GM12878 (cell line): ENCODE measurements around the gene DSG4. TPM values are rescaled to one million over a fixed set of nuclear protein-coding genes. Genes with fewer than 3 reads are reported as not detected.

Source experiments
- ATAC-seq: fragments of 200-7000 bp; cut with Tn5 transposase; 3 replicates; pipeline ENCODE4 v1.9.1; 2020; ENCODE audit warnings: mild to moderate bottlenecking, moderate library complexity
- BruUV-seq: library from RNA; stranded (reverse); fragments of 400-500 nt; replicated peaks from 2 replicates; lab custom pipeline; 2021; lab: Mats Ljungman, UMichigan
- CTCF ChIA-PET: fragments of 300-600 bp; sonication (Branson Sonifier 250); formaldehyde crosslinking; extraction: SDS; loops from one replicate; lab custom pipeline; 2021; ENCODE audit warnings: inconsistent platforms; lab: Yijun Ruan, JAX
- POLR2A ChIA-PET: fragments of 350-600 bp; formaldehyde crosslinking; extraction: SDS; loops from one replicate; lab custom pipeline; 2021; ENCODE audit warnings: inconsistent platforms; lab: Charles Lee
- RAD21 ChIA-PET: fragments of 300-600 bp; sonication (Branson Sonifier 250); formaldehyde crosslinking; loops from one replicate; lab custom pipeline; 2023; ENCODE audit warnings: antibody characterized with exemption; ENCODE audit not compliant: unreplicated experiment; lab: Charles Lee
- SMC1A ChIA-PET: fragments of 300-600 bp; sonication (Branson Sonifier 250); formaldehyde crosslinking; loops from one replicate; lab custom pipeline; 2023; ENCODE audit not compliant: unreplicated experiment, uncharacterized antibody; lab: Charles Lee
- DNase-seq: peaks from one replicate; pipeline ENCODE4 v3.0.0-alpha.2; 2011; ENCODE audit warnings: low read depth, low spot score
- FAIRE-seq: peaks from 3 replicates; lab custom pipeline; 2011; peaks lifted over from hg19 to GRCh38; lab: Jason Lieb, UNC
- H2AFZ ChIP-seq: 2 replicates; pipeline ENCODE4 v1.6.0; 2011; ENCODE audit warnings: low read depth, low read length, control low read depth; ENCODE audit not compliant: control insufficient read depth
- H3K27ac ChIP-seq: 2 replicates; pipeline ENCODE4 v1.5.1; 2011; ENCODE audit warnings: control low read depth; ENCODE audit not compliant: control insufficient read depth, insufficient read depth
- H3K27me3 ChIP-seq, 2 experiments: replicated peaks in 1 of 2; 2 replicates each; pipeline versions ENCODE4 v1.6.0 to v1.6.1; 2011; ENCODE audit warnings: low read length in 1 of 2; ENCODE audit not compliant: control insufficient read depth in 2 of 2, insufficient read depth in 2 of 2
- H3K36me3 ChIP-seq, 2 experiments: 2 replicates each; pipeline ENCODE4 v1.5.1; 2011; ENCODE audit warnings: low read length in 1 of 2; ENCODE audit not compliant: control insufficient read depth in 2 of 2, insufficient read depth in 2 of 2
- H3K4me1 ChIP-seq: 2 replicates; pipeline ENCODE4 v1.6.1; 2011; ENCODE audit warnings: mild to moderate bottlenecking, low read length, moderate library complexity, mixed read lengths; ENCODE audit not compliant: control insufficient read depth, insufficient read depth
- H3K4me2 ChIP-seq: 2 replicates; pipeline ENCODE4 v1.6.0; 2011; ENCODE audit warnings: control low read depth; ENCODE audit not compliant: control insufficient read depth, insufficient read depth
- H3K4me3 ChIP-seq: fragments of 200-600 bp; sonication (generic); 2 replicates; pipeline ENCODE4 v1.5.1; 2016
- H3K79me2 ChIP-seq: 2 replicates; pipeline ENCODE4 v1.6.0; 2011; ENCODE audit warnings: low read length; ENCODE audit not compliant: control insufficient read depth, insufficient read depth
- H3K9ac ChIP-seq: 2 replicates; pipeline ENCODE4 v1.8.0; 2011; ENCODE audit warnings: low read length, control low read depth, mixed read lengths; ENCODE audit not compliant: control insufficient read depth, insufficient read depth
- H3K9me3 ChIP-seq: replicated peaks from 3 replicates; pipeline ENCODE4 v1.5.1; 2011; ENCODE audit warnings: mild to moderate bottlenecking, low read length; ENCODE audit not compliant: control insufficient read depth, insufficient read depth
- H4K20me1 ChIP-seq: 2 replicates; pipeline ENCODE4 v1.6.0; 2011; ENCODE audit not compliant: control insufficient read depth, insufficient read depth
- CBX3 ChIP-seq: fragments of 200-600 bp; sonication (generic); IDR thresholded peaks from 2 replicates; pipeline ENCODE4 v1.6.1; 2016; ENCODE audit warnings: low read depth, borderline replicate concordance
- CHD4 ChIP-seq: fragments of 200-600 bp; sonication (generic); IDR thresholded peaks from 2 replicates; pipeline ENCODE4 v1.6.1; 2016; ENCODE audit warnings: mild to moderate bottlenecking
- JUNB ChIP-seq: IDR thresholded peaks from 2 replicates; pipeline ENCODE4 v1.6.1; 2016; ENCODE audit warnings: antibody characterized with exemption, mild to moderate bottlenecking
- NFIC ChIP-seq: IDR thresholded peaks from 2 replicates; pipeline ENCODE4 v1.6.1; 2012; ENCODE audit warnings: low read depth, mild to moderate bottlenecking, inconsistent platforms, low read length, moderate library complexity
- POLR2AphosphoS2 ChIP-seq: IDR thresholded peaks from 2 replicates; pipeline ENCODE4 v1.6.1; 2011; ENCODE audit warnings: low read depth, mild to moderate bottlenecking, low read length, improper control_type of control experiment, moderate library complexity
- POU2F2 ChIP-seq: IDR thresholded peaks from 3 replicates; pipeline ENCODE4 v1.6.1; 2011; ENCODE audit warnings: low read depth, mild to moderate bottlenecking, low read length, borderline replicate concordance
- RELA ChIP-seq: fragments of 450-650 bp; IDR thresholded peaks from 2 replicates; pipeline ENCODE4 v1.8.0; 2014; ENCODE audit warnings: borderline replicate concordance; ENCODE audit not compliant: partially characterized antibody
- RFX5 ChIP-seq: IDR thresholded peaks from 2 replicates; pipeline ENCODE4 v1.6.1; 2011; ENCODE audit warnings: low read depth, low read length, improper control_type of control experiment
- RUNX3 ChIP-seq: IDR thresholded peaks from 2 replicates; pipeline ENCODE4 v1.6.1; 2012; ENCODE audit warnings: low read length, inconsistent platforms
- WRNIP1 ChIP-seq: IDR thresholded peaks from 2 replicates; pipeline ENCODE4 v1.6.1; 2011; ENCODE audit warnings: low read depth, low read length, improper control_type of control experiment, borderline replicate concordance
- WGBS: methylation state at CpG from one replicate; pipeline ENCODE4 v1.1.6; 2016; ENCODE audit warnings: low lambda C conversion rate; ENCODE audit not compliant: insufficient replicate concordance, insufficient coverage; ENCODE audit errors: missing lambda C conversion rate; 5-methylcytosine and 5-hydroxymethylcytosine counted together
- in situ Hi-C: fragments of 300-500 bp; cut with MboI; formaldehyde crosslinking; loops from 9 replicates; pipeline ENCODE4 v1.14.3; 2018; ENCODE audit warnings: mixed read lengths
- intact Hi-C: fragments of 100-400 bp; cut with micrococcal nuclease; formaldehyde crosslinking; loops from one replicate; pipeline ENCODE4 v1.14.2; 2022; ENCODE audit not compliant: unreplicated experiment
- polyA plus RNA-seq, 11 experiments: library from polyadenylated mRNA; depleted of rRNA in 4 of 11; unstranded in 6 of 11; stranded (reverse) in 5 of 11; fragments of >200 nt; fragmentation: Nextera tagmentation in 4 of 11; fragmentation: Illumina TruSeq in 1 of 11; extraction: Ambion mirVana in 4 of 11; extraction: Trizol in 1 of 11; gene quantifications; 1 replicate in 1 of 11; 2 replicates in 10 of 11; pipeline versions ENCODE4 v1.2.1 to v1.2.3, GENCODE V29; 2011 to 2016; ENCODE audit warnings: inconsistent platforms in 2 of 11, missing spikeins in 2 of 11, low read depth in 1 of 11
- total RNA-seq, 4 experiments: library from RNA; depleted of rRNA in 3 of 4; stranded (reverse); fragments of >200 nt in 3 of 4; fragmentation: Illumina TruSeq in 1 of 4; extraction: Trizol in 1 of 4; gene quantifications; 2 replicates each; pipeline versions ENCODE4 v1.2.1 to v1.2.3, GENCODE V29; 2013 to 2021
- TF ChIP-seq, protein P1 (sequence below): IDR thresholded peaks from 2 replicates; pipeline ENCODE4 v1.6.1; 2012; ENCODE audit warnings: low read depth, low read length, improper control_type of control experiment
- TF ChIP-seq, protein P2 (sequence below): IDR thresholded peaks from 2 replicates; pipeline ENCODE4 v1.6.1; 2011; ENCODE audit warnings: low read depth, mild to moderate bottlenecking, low read length, moderate library complexity, borderline replicate concordance; ENCODE audit errors: extremely low read depth
- TF ChIP-seq, protein P3 (sequence below): IDR thresholded peaks from 2 replicates; pipeline ENCODE4 v1.6.1; 2012; ENCODE audit warnings: improper control_type of control experiment, low read depth, low read length; ENCODE audit not compliant: insufficient replicate concordance
- TF ChIP-seq, protein P4 (sequence below): fragments of 450-650 bp; IDR thresholded peaks from 2 replicates; pipeline ENCODE4 v1.6.1; 2017; ENCODE audit warnings: mild to moderate bottlenecking, moderate library complexity

Gene DSG4
- total and polyA plus RNA-seq, 10 of the 15 experiments (the other 5 are each of a cell fraction or from before 2014, with no cell fraction given): 0.07 to 0.59 (median 0.17) TPM; not detected in 1

DNA sequence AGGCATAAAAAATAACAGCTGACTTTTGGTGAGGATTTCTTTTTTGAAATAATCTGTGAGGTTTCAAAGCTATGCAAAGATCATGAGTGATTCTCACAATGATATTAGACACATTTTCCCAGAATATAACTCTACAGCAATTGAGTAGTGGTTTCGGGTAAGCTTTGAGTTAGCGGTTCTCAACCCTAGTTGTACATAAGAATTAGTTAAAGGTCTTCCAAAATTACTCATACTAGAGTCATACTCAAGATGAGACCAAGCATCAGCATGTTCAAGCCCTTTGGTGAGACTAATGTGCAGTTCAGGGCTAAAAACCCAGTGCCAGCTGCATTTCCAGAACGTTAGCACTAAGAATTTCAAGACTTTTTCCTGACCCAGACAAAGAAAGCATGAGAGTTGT is 31.1 kb downstream of the DSG4 start:
- no peak for FAIRE-seq
- CTCF ChIA-PET: interaction anchor here (1.4 kb wide), 1 partner anchor 15 kb away, joined by 3 read pairs; no protein-coding TSS in a partner anchor
- 3% methylated on average over 3 of the region's 3 CpGs for WGBS
- Histone ChIP-seq H3K27ac (no peak overlapping the region), H3K4me3 (no peak overlapping the region), H4K20me1 (no peaks in the 10 kb centered on the region), H2AFZ (no peak overlapping the region; the same call in 1 of the 2 replicates), H3K79me2 (no peaks in the 10 kb centered on the region), H3K4me2 (no peak overlapping the region), H3K9me3 (no peaks in the 10 kb centered on the region), H3K36me3 (no peaks in the 10 kb centered on the region), H3K4me1 (no peaks in the 10 kb centered on the region), H3K9ac (no peak overlapping the region), H3K27me3 (no peaks in the 10 kb centered on the region)
- in situ Hi-C loops: loop anchor here (10.0 kb wide), 1 partner anchor 63 kb away; no protein-coding TSS in a partner anchor
- intact Hi-C loops: loop anchor here (10.0 kb wide), 2 partner anchors 63 to 433 kb away; no protein-coding TSS in a partner anchor
- DNase-seq: no peak
- POLR2A ChIA-PET: no interaction called here
- BruUV-seq: no TSS peak
- SMC1A ChIA-PET: no interaction called here
- RAD21 ChIA-PET: no interaction called here
- ATAC-seq: peak; percentile 46
- TF ChIP-seq JUNB (peak; percentile 62), WRNIP1 (no peak), RFX5 (no peak), RELA (no peak), NFIC (0 out of 2 replicates have a peak, but pooled peaks have one; percentile 52), RUNX3 (peak; percentile 55), POLR2AphosphoS2 (no peak), CHD4 (no peak), CBX3 (no peak), POU2F2 (no peak)
- TF ChIP-seq, protein P1, sequence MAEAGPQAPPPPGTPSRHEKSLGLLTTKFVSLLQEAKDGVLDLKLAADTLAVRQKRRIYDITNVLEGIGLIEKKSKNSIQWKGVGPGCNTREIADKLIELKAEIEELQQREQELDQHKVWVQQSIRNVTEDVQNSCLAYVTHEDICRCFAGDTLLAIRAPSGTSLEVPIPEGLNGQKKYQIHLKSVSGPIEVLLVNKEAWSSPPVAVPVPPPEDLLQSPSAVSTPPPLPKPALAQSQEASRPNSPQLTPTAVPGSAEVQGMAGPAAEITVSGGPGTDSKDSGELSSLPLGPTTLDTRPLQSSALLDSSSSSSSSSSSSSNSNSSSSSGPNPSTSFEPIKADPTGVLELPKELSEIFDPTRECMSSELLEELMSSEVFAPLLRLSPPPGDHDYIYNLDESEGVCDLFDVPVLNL: no peak
- TF ChIP-seq, protein P2, sequence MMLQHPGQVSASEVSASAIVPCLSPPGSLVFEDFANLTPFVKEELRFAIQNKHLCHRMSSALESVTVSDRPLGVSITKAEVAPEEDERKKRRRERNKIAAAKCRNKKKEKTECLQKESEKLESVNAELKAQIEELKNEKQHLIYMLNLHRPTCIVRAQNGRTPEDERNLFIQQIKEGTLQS: no peak
- TF ChIP-seq, protein P3, sequence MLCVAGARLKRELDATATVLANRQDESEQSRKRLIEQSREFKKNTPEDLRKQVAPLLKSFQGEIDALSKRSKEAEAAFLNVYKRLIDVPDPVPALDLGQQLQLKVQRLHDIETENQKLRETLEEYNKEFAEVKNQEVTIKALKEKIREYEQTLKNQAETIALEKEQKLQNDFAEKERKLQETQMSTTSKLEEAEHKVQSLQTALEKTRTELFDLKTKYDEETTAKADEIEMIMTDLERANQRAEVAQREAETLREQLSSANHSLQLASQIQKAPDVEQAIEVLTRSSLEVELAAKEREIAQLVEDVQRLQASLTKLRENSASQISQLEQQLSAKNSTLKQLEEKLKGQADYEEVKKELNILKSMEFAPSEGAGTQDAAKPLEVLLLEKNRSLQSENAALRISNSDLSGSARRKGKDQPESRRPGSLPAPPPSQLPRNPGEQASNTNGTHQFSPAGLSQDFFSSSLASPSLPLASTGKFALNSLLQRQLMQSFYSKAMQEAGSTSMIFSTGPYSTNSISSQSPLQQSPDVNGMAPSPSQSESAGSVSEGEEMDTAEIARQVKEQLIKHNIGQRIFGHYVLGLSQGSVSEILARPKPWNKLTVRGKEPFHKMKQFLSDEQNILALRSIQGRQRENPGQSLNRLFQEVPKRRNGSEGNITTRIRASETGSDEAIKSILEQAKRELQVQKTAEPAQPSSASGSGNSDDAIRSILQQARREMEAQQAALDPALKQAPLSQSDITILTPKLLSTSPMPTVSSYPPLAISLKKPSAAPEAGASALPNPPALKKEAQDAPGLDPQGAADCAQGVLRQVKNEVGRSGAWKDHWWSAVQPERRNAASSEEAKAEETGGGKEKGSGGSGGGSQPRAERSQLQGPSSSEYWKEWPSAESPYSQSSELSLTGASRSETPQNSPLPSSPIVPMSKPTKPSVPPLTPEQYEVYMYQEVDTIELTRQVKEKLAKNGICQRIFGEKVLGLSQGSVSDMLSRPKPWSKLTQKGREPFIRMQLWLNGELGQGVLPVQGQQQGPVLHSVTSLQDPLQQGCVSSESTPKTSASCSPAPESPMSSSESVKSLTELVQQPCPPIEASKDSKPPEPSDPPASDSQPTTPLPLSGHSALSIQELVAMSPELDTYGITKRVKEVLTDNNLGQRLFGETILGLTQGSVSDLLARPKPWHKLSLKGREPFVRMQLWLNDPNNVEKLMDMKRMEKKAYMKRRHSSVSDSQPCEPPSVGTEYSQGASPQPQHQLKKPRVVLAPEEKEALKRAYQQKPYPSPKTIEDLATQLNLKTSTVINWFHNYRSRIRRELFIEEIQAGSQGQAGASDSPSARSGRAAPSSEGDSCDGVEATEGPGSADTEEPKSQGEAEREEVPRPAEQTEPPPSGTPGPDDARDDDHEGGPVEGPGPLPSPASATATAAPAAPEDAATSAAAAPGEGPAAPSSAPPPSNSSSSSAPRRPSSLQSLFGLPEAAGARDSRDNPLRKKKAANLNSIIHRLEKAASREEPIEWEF: no peak
- TF ChIP-seq, protein P4, sequence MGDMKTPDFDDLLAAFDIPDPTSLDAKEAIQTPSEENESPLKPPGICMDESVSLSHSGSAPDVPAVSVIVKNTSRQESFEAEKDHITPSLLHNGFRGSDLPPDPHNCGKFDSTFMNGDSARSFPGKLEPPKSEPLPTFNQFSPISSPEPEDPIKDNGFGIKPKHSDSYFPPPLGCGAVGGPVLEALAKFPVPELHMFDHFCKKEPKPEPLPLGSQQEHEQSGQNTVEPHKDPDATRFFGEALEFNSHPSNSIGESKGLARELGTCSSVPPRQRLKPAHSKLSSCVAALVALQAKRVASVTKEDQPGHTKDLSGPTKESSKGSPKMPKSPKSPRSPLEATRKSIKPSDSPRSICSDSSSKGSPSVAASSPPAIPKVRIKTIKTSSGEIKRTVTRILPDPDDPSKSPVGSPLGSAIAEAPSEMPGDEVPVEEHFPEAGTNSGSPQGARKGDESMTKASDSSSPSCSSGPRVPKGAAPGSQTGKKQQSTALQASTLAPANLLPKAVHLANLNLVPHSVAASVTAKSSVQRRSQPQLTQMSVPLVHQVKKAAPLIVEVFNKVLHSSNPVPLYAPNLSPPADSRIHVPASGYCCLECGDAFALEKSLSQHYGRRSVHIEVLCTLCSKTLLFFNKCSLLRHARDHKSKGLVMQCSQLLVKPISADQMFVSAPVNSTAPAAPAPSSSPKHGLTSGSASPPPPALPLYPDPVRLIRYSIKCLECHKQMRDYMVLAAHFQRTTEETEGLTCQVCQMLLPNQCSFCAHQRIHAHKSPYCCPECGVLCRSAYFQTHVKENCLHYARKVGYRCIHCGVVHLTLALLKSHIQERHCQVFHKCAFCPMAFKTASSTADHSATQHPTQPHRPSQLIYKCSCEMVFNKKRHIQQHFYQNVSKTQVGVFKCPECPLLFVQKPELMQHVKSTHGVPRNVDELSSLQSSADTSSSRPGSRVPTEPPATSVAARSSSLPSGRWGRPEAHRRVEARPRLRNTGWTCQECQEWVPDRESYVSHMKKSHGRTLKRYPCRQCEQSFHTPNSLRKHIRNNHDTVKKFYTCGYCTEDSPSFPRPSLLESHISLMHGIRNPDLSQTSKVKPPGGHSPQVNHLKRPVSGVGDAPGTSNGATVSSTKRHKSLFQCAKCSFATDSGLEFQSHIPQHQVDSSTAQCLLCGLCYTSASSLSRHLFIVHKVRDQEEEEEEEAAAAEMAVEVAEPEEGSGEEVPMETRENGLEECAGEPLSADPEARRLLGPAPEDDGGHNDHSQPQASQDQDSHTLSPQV: no peak
